HG03045 (cell line): Measurements from ENCODE around the gene CDCA3.

Experiments used
- ATAC-seq: cut with Tn5 transposase; IDR thresholded peaks from one replicate; pipeline ENCODE4 v1.9.1; 2021; ENCODE audit warnings: mild to moderate bottlenecking, moderate library complexity; ENCODE audit not compliant: unreplicated experiment

Gene CDCA3

DNA sequence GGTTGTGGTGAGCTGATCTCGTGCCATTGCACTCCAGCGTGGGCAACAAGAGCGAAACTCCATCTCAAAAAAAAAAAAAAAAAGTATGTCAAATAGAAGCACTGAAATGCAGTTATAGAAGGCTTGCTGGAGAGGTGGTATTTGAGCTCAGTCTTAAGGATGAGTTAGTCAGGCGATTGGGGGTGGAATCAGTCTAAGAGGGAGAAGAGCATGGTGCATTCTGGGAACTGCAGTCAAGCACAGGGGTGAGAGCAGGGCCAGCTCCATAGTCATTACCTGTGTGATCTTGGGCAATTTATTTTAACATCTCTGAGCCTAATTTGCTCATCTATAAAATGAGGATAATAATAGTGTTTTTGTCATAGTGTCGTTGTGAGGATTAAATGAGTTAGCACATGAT, 16.2 kb downstream of the CDCA3 start:
- ATAC-seq: no peak

DNA sequence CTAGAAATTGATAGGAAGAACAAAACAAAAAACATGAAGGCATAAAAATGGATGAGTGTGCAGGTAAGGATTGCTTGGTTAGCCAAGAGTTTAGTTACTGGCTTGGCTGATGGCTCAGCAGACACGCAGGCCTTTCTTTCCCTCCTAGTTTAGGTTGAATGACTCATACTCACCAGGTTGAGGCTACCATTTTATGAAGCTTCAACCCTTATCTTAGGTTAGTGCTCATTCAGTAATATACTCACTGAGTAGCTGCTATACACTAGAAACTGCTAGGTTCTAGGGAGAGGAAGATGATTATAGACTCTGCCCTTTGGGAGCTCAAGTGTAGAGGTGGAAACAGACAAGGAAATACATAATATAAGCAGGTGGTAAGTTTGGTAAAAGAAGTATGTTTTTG, 16.8 kb downstream of the CDCA3 start:
- no peak for ATAC-seq

GRCh38 chr12:6833189-6833890, 17.7 kb downstream of the CDCA3 start:
- no peak for ATAC-seq

GRCh38 chr12:6832125-6832524, 19.0 kb downstream of the CDCA3 start:
- ATAC-seq: no peak

GRCh38 chr12:6831450-6831995, 19.6 kb downstream of the CDCA3 start:
- no peak for ATAC-seq

GRCh38 chr12:6830999-6831398, 20.1 kb downstream of the CDCA3 start:
- ATAC-seq: no peak

- ATAC-seq: no peak
Measured at GRCh38 chr12:6830286-6830890, 20.7 kb downstream of the CDCA3 start.

DNA sequence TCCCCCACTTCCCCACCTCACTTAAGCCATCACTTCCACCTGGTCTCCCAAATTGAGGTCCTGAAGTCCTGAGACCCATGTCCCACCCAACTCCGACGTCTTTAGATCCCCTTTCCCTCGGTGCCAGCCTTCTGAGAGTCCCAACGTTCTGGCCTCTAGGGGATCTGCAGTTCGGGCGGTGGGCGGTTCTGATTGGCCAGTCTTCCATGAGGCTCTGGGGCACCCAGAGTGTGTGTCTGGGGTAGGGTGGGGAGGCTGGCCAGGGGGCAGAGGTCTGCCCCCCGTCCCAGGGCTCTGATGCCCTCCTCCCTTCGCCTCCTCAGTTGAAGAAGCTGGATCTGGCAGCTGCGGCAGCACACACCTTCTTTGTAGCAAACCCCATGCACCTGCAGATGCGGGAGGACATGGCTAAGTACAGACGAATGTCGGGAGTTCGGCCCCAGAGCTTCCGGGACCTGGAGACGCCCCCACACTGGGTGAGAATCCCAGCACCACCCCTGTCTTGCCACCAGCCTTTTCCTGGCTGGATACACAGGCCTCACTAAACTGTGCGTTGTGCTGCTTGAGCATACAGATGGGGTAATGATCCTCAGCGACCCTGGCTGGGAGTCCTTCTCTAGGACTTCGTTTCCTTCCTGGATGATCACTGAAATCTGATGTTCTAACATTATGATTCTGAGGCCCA, 21.4 kb downstream of the CDCA3 start:
- ATAC-seq: no peak

- ATAC-seq: no peak
Measured at GRCh38 chr12:6828781-6829535, 22.1 kb downstream of the CDCA3 start.

DNA sequence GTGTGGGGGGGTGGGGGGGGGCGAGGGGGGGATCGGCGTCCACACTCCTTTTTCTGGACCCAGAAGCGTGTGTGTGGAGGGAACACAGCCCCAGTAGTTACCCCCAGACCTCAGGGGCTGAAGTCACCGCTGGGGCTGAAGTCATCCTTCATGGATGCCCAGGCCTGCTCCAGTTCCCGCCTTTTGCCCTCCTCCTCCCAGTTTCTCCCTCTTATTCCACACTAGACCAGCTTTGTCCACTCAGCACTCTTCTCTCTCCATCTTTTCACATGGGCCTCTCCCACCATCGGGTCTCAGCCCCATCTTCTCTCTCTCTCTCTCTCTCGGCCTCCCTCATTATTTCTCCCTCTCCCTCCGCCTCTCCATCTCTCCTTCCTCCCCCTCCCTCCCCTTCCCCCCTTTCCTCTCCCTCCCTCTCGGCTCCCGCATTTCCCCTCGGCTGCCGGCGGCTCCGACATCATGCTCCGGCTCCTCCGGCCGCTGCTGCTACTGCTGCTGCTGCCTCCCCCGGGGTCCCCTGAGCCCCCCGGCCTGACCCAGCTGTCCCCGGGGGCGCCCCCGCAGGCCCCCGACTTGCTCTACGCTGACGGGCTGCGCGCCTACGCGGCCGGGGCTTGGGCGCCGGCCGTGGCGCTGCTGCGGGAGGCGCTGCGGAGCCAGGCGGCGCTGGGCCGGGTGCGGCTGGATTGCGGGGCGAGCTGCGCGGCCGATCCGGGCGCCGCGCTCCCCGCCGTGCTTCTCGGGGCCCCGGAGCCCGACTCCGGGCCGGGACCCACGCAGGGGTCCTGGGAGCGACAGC, 22.9 kb downstream of the CDCA3 start, which contains the start of gene P3H3:
P3H3 (plus strand) TSS at position 426 of the 799 bp plus-strand sequence; CDS start at position 460, 34 bp downstream.
- ATAC-seq: no peak

DNA sequence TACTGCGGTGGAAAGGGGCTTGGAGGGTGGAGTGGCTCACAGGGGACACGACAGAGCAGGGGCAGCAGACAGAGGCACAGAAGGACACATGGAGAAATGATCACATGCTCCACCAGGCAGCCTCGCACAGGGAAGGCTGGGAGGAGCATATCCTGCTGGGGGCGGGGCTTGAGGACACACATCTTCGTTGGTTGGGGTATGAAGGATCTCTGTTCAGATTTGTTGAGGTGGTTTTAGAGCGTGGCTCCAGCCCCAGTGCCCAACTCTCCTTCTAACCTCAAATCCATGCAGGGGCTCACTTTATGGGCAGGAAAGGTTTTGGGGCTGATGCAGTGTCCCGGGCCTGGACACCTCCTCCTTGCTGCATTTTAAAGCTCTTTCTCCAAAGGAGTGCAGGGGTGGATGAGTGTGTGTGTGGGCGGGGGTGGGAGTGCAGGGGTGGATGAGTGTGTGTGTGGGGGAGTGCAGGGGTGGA, 23.6 kb downstream of the CDCA3 start:
- ATAC-seq: no peak

DNA sequence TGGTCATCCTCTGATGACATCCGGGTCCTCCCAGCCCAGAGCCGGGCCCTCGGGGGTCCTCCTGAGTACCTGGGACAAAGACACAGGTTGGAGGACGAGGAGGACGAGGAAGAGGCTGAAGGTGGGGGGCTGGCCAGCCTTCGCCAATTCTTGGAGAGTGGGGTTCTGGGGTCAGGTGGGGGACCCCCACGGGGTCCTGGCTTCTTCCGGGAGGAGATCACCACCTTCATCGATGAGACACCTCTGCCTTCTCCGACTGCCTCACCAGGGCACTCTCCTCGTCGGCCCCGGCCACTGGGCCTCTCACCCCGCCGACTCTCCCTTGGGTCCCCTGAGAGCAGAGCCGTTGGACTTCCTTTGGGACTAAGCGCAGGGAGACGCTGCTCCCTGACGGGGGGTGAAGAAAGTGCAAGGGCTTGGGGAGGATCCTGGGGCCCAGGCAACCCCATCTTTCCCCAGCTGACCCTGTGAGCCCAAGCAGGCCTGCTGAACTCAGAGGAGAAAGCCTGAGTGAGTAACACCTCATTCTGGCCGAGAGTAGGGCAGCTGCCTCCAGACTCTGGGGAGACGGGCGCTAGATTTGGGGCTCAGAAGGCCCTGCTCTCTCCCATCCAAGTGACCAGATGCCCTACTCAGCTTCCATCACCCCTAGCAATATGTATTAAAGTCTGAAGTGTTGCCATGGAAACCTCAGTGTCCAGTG, 24.2 kb downstream of the CDCA3 start:
- no peak for ATAC-seq

DNA sequence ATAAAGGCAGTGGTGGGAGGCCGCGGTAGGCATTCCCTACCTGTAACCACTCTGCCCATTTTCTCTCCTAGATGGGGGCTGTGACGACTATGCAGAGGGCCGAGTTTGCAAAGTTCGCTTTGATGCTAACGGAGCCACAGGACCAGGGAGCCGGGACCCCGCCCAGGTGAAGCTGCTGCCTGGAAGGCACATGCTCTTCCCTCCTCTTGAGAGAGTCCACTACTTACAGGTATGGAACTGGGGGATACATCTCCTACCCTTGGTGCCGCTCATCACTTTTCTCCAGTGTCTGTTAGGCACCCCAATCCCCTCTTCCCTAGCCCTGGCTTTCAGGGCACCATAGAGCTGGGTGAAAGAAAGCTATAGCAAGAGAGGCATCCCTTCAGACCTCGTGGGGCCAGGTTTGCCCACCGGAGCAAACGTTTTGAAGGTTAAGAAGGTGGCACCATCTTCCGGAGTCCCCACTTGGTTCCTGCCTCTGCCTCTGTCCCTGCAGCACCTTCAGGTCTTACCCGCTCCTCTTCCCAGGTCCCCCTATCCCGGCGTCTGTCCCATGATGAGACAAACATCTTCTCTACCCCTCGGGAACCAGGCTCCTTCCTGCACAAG, 24.9 kb downstream of the CDCA3 start:
- no peak for ATAC-seq

- ATAC-seq: no peak
Measured at GRCh38 chr12:6825398-6826124, 25.5 kb downstream of the CDCA3 start.

- ATAC-seq: no peak
Measured at GRCh38 chr12:6824901-6825381, 26.1 kb downstream of the CDCA3 start.

GRCh38 chr12:6824085-6824775, 26.9 kb downstream of the CDCA3 start:
- no peak for ATAC-seq

- no peak for ATAC-seq
Measured at GRCh38 chr12:6823182-6824084, 27.7 kb downstream of the CDCA3 start.
